Uterus (tissue), 2 donors: ENCODE measurements around the gene ACSL3.

ENCODE experiments used
- CTCF ChIP-seq, 4 experiments: fragments of 200-600 bp in 2 of 4; fragments of 450-650 bp in 2 of 4; sonication (generic) in 2 of 4; IDR thresholded peaks; one replicate each; pipeline ENCODE4 v1.5.1; 2016 to 2019; ENCODE audit warnings: antibody characterized with exemption in 4 of 4, mild to moderate bottlenecking in 2 of 4, moderate library complexity in 1 of 4
- POLR2A ChIP-seq, 2 donors: fragments of 450-650 bp; IDR thresholded peaks; one replicate each; pipeline ENCODE4 v1.6.1; 2016; ENCODE audit warnings: antibody characterized with exemption in 2 of 2, mild to moderate bottlenecking in 1 of 2, moderate library complexity in 1 of 2

GRCh38 chr2:222844323-222844722 is 16.5 kb upstream of the ACSL3 start:
- TF ChIP-seq CTCF (IDR thresholded peaks at IDR 0.05) (no peak), POLR2A (IDR thresholded peaks at IDR 0.05) (no peak)
